ENCODE measurements around the gene ALLC.

ALLC gene

GRCh38 chr2:3679180-3679579 is 21.2 kb downstream of the ALLC start:
- DNase-seq (ENCODE audit: low read depth) = no peak

GRCh38 chr2:3679616-3680393 is 21.8 kb downstream of the ALLC start:
- DNase-seq (ENCODE audit: low read depth) = no peak

DNA sequence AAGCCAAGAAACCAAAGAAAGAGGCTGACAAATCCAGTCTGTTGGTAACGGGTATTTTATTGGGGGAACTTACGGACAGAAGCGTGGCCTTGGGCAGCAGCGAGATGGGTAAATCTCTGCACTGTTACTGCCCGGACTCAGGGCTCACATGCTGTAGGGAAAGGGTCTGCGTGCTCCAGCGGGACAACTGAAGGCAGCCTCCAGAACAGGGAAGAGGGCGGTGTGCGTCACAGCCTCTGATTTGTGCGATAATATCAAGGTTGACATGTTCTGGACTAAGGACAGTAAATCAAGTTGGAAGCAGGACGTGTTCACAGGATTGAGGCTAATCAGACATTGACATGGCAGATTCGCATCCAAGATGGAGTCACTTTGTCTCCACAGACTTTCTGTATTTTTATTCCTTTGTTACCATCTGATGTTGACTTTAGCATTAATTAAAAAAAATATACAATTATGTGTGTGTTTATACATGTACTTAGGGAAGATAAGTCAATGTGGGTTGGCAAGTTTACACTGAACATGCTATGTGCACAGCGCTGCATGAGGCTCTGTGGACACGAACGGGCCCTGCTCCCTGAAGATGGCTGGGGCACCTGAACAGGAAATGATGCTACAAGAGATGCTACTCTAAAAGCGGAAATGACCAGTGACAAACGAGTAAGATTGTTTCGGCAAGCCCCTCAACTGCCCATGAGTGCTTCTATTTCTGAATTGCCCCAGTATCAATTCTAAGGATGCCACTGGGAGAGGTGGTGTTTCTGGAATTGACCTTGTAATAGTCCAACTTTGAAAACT is 22.7 kb downstream of the ALLC start:
- DNase-seq (ENCODE audit: low read depth) = no peak

DNA sequence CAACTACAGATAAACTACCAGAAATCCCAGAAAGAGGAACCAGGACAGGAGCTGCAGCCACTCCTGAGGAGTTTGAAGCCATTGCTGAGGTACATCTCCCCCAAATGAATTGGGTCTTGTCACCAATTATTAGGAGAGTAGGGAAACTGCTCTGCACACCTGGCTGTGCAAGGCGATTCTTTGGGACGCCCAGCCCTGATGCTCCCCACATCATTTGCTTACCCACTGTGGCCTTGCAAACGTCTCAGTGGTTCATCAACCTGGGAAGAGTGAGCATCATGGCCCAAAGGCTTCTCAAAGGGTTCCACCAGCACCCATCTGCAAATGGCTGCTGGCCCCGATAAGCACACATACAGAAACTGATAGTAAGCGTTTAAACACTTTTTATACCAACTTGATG is 23.6 kb downstream of the ALLC start:
- DNase-seq (ENCODE audit: low read depth) = no peak

DNA sequence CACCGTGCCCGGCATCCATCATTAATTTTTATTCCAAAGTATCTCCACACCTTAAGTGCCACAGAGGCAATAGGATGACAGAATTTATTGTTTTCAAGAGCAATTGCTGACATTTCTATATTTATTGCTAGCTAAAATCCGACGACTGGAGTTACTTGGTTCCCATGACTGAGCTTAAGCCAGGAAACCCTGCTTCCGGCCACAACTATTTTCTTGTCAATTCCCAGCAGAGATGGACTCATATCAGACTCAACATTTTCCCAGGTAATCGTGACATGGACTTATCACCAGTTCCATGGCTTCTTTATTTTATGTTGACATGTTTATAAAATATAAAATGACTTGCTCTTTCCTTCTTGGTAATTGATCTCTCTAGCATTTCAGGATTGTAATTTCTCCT is 24.8 kb downstream of the ALLC start:
- peak; percentile 10 for DNase-seq (ENCODE audit: low read depth)

- DNase-seq (ENCODE audit: low read depth) = peak; percentile 46
Measured at GRCh38 chr2:3683748-3684454, 25.9 kb downstream of the ALLC start.

- DNase-seq (ENCODE audit: low read depth) = no peak
Measured at GRCh38 chr2:3689998-3690748, 32.2 kb downstream of the ALLC start.

GRCh38 chr2:3692375-3692774 is 34.4 kb downstream of the ALLC start:
- DNase-seq (ENCODE audit: low read depth) = peak; percentile 49

DNA sequence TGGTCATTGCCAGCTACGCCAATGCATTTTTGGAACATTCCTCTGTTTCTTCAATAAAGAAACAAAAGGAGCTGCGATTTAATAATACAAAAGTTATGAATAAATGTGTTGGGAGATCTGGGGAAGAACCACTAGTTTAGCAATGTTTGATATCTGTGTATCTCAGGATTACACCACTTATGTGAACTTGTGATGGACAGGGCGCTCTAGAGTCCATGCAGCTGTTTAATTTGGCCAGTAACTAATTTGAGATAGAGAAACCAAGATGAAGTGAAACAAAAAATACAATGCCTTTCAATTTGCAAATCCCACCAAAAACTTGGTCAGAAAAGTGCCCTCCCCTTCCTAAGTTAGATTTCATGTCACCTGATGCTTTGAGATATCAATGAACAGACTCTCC is 38.5 kb downstream of the ALLC start:
- no peak for DNase-seq (ENCODE audit: low read depth)

- DNase-seq (ENCODE audit: low read depth) = no peak
Measured at GRCh38 chr2:3701071-3701470, 43.1 kb downstream of the ALLC start.

DNA sequence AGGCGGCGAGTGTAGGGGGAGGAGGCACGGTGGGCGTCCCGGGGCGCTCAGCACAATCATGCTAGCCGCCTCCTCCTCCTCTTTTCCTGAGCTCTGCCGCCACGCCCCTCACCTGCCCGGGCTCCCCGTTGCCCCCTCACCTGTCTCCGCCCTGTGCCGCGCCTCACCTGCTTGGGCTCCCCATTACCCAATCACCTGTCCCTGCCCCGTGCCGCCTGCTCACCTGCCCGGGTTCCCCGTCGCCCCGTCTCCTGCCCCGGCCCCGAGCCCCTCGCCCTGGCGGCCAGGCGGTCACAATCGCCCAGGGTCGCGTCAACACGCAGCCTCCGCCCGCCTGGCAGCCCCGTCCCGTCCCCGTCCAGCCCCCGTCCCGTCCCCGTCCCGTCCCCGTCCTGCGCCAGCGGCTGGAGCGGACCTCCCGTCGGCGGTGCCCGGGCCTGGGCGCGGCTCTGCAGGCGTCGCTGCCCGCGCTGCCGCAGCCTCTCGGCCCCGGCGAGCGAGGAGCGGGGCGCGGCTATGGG is 45.3 kb downstream of the ALLC start, which contains the start of gene DCDC2C:
Gene DCDC2C, plus strand, starts transcription at position 340 of the 521 bp plus-strand sequence. Its CDS starts 177 bp downstream, at position 517.
- DNase-seq (ENCODE audit: low read depth) = no peak

- no peak for DNase-seq (ENCODE audit: low read depth)
Measured at GRCh38 chr2:3703757-3704355, 45.9 kb downstream of the ALLC start.

- no peak for DNase-seq (ENCODE audit: low read depth)
Measured at GRCh38 chr2:3704692-3705091, 46.7 kb downstream of the ALLC start.

- DNase-seq (ENCODE audit: low read depth) = peak; percentile 8
Measured at GRCh38 chr2:3705782-3706181, 47.8 kb downstream of the ALLC start.

DNA sequence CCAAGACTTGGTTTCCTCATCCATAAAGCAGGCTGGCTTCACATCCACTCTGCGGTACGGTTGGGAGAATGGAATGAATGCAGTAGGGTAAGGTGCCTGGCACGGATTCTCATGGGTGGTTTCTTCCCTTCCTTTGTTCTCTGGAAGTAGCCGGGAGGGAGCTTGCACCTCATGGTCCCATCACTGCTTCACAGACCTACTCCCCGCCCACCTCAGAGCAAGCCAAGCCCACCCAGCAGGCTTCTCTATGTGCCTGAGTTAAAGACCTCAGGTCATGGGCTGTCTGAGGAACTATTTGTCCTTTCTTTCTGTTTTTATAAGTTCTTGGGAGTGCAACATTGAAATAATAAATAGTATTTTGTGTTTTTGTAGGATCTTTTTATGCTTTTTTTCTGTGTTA is 48.9 kb downstream of the ALLC start:
- DNase-seq (ENCODE audit: low read depth) = no peak

GRCh38 chr2:3708576-3708975 is 50.6 kb downstream of the ALLC start:
- no peak for DNase-seq (ENCODE audit: low read depth)

- no peak for DNase-seq (ENCODE audit: low read depth)
Measured at GRCh38 chr2:3709225-3709624, 51.2 kb downstream of the ALLC start.

DNA sequence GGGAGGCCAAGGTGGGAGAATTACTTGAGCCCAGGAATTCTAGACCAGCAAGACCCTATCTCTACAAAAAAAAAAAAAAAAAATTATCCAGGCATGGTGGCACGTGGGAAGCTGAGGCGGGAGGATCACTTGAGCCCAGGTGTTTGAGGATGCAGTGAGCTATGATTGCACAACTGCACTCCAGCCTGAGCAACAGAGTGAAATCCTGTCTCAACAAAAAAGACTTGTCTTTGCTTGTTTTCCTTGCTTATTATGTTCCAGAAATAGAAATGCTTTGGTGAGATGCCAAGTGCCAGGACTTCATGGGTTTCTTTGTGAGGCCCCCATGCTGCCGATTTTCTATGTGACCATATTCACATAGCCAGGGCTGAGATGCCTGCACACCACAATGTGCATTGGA is 54.4 kb downstream of the ALLC start:
- no peak for DNase-seq (ENCODE audit: low read depth)

- no peak for DNase-seq (ENCODE audit: low read depth)
Measured at GRCh38 chr2:3712831-3713503, 55.0 kb downstream of the ALLC start.

- no peak for DNase-seq (ENCODE audit: low read depth)
Measured at GRCh38 chr2:3718679-3719078, 60.7 kb downstream of the ALLC start.

GRCh38 chr2:3725002-3725401 is 67.0 kb downstream of the ALLC start:
- DNase-seq (ENCODE audit: low read depth) = no peak

Data from iris pigment epithelial cell (primary cell).